NT2/D1 (cell line): ENCODE measurements around the gene MAST4.

Experiments used
- DNase-seq: peaks from one replicate; pipeline ENCODE4 v3.0.0-alpha.2; 2011; ENCODE audit warnings: low read depth, low spot score
- H3K27me3 ChIP-seq: 2 replicates; pipeline ENCODE4 v1.6.0; 2011; ENCODE audit warnings: mild to moderate bottlenecking; ENCODE audit not compliant: insufficient read length, insufficient read depth
- H3K36me3 ChIP-seq: 2 replicates; pipeline ENCODE4 v1.6.1; 2011; ENCODE audit warnings: mild to moderate bottlenecking, low read length, mixed read lengths; ENCODE audit not compliant: insufficient read depth, insufficient read length
- H3K4me1 ChIP-seq: 2 replicates; pipeline ENCODE4 v1.5.1; 2011; ENCODE audit not compliant: insufficient read depth, insufficient read length
- H3K4me3 ChIP-seq: 2 replicates; pipeline ENCODE4 v1.5.1; 2011; ENCODE audit warnings: low read depth; ENCODE audit not compliant: insufficient read length
- H3K9ac ChIP-seq: 2 replicates; pipeline ENCODE4 v1.6.0; 2011; ENCODE audit warnings: low read depth; ENCODE audit not compliant: insufficient read length
- H3K9me3 ChIP-seq: 2 replicates; pipeline ENCODE4 v1.5.1; 2011; ENCODE audit warnings: mild to moderate bottlenecking, low read length; ENCODE audit not compliant: insufficient read depth
- SUZ12 ChIP-seq: IDR thresholded peaks from 2 replicates; pipeline ENCODE4 v1.6.1; 2011; ENCODE audit not compliant: insufficient read length, insufficient read depth; ENCODE audit errors: extremely low read depth
- YY1 ChIP-seq: IDR thresholded peaks from 2 replicates; pipeline ENCODE4 v1.6.1; 2011; ENCODE audit not compliant: insufficient read length, insufficient read depth
- ZNF274 ChIP-seq: IDR thresholded peaks from 2 replicates; pipeline ENCODE4 v1.6.1; 2011; ENCODE audit warnings: mild to moderate bottlenecking, low read depth, low read length

MAST4 gene

GRCh38 chr5:66992547-66992946 is 396.4 kb downstream of the MAST4 start:
- Histone ChIP-seq H3K4me3 (no peak overlapping the region), H3K4me1 (no peaks in the 10 kb centered on the region), H3K36me3 (no peaks in the 10 kb centered on the region), H3K9ac (no peak overlapping the region), H3K27me3 (no peaks in the 10 kb centered on the region), H3K9me3 (no peaks in the 10 kb centered on the region)
- no peak for TF ChIP-seq SUZ12
- TF ChIP-seq ZNF274: no peak
- no peak for TF ChIP-seq YY1
- no peak for DNase-seq

GRCh38 chr5:66993448-66993847 is 397.3 kb downstream of the MAST4 start:
- no peak for DNase-seq
- H3K27me3 ChIP-seq: no peaks in the 10 kb centered on the region

GRCh38 chr5:66993882-66994281 is 397.7 kb downstream of the MAST4 start:
- H3K4me1 ChIP-seq: no peaks in the 10 kb centered on the region
- no peaks in the 10 kb centered on the region for H3K9me3 ChIP-seq
- H3K27me3 ChIP-seq: no peaks in the 10 kb centered on the region
- H3K4me3 ChIP-seq: no peak overlapping the region
- H3K36me3 ChIP-seq: no peaks in the 10 kb centered on the region
- H3K9ac ChIP-seq: no peak overlapping the region
- no peak for DNase-seq
- TF ChIP-seq SUZ12 (no peak), YY1 (no peak), ZNF274 (no peak)

More at GRCh38 chr5:66993448-66993847, 397.3 kb downstream of the MAST4 start:
- Histone ChIP-seq H3K4me3 (no peak overlapping the region), H3K36me3 (no peaks in the 10 kb centered on the region), H3K9me3 (no peaks in the 10 kb centered on the region), H3K9ac (no peak overlapping the region), H3K4me1 (no peaks in the 10 kb centered on the region)
- no peak for TF ChIP-seq YY1
- no peak for TF ChIP-seq SUZ12
- no peak for TF ChIP-seq ZNF274

GRCh38 chr5:66994790-66995189 is 398.6 kb downstream of the MAST4 start:
- no peak for DNase-seq
- Histone ChIP-seq H3K4me1 (no peaks in the 10 kb centered on the region), H3K9ac (no peak overlapping the region), H3K36me3 (no peaks in the 10 kb centered on the region), H3K4me3 (no peak overlapping the region), H3K9me3 (no peaks in the 10 kb centered on the region), H3K27me3 (no peaks in the 10 kb centered on the region)
- no peak for TF ChIP-seq SUZ12
- no peak for TF ChIP-seq ZNF274
- TF ChIP-seq YY1: no peak

GRCh38 chr5:67000794-67001475 is 404.7 kb downstream of the MAST4 start:
- H3K9ac ChIP-seq: no peak overlapping the region
- H3K9me3 ChIP-seq: no peaks in the 10 kb centered on the region
- H3K4me3 ChIP-seq: no peak overlapping the region
- no peaks in the 10 kb centered on the region for H3K27me3 ChIP-seq
- peaks cover 2% of the 10 kb centered on the region for H3K4me1 ChIP-seq
- TF ChIP-seq ZNF274 (no peak), YY1 (no peak), SUZ12 (no peak)
- H3K36me3 ChIP-seq: no peaks in the 10 kb centered on the region
- no peak for DNase-seq

- Histone ChIP-seq H3K4me1 (peaks cover 2% of the 10 kb centered on the region), H3K9me3 (no peaks in the 10 kb centered on the region), H3K36me3 (no peaks in the 10 kb centered on the region), H3K4me3 (peak overlapping the region; percentile 53), H3K27me3 (no peaks in the 10 kb centered on the region), H3K9ac (peak overlapping the region; percentile 72)
- no peak for DNase-seq
- no peak for TF ChIP-seq ZNF274
- no peak for TF ChIP-seq SUZ12
- no peak for TF ChIP-seq YY1
Measured at GRCh38 chr5:67002832-67003684, 406.9 kb downstream of the MAST4 start.

- Histone ChIP-seq H3K27me3 (no peaks in the 10 kb centered on the region), H3K4me1 (peaks cover 2% of the 10 kb centered on the region), H3K9me3 (no peaks in the 10 kb centered on the region), H3K36me3 (no peaks in the 10 kb centered on the region), H3K4me3 (peak overlapping the region; percentile 53), H3K9ac (peak overlapping the region; percentile 72)
- no peak for DNase-seq
- TF ChIP-seq ZNF274: no peak
- no peak for TF ChIP-seq SUZ12
- TF ChIP-seq YY1: no peak
Measured at GRCh38 chr5:67003685-67003934, 407.4 kb downstream of the MAST4 start.
